ENCODE measurements around the gene DDIT4. TPM values are rescaled to one million over a fixed set of nuclear protein-coding genes. Genes with fewer than 3 reads are reported as not detected.

DDIT4 gene
- total RNA-seq, 1 donor from 2014 or later = 36.9 TPM

DNA sequence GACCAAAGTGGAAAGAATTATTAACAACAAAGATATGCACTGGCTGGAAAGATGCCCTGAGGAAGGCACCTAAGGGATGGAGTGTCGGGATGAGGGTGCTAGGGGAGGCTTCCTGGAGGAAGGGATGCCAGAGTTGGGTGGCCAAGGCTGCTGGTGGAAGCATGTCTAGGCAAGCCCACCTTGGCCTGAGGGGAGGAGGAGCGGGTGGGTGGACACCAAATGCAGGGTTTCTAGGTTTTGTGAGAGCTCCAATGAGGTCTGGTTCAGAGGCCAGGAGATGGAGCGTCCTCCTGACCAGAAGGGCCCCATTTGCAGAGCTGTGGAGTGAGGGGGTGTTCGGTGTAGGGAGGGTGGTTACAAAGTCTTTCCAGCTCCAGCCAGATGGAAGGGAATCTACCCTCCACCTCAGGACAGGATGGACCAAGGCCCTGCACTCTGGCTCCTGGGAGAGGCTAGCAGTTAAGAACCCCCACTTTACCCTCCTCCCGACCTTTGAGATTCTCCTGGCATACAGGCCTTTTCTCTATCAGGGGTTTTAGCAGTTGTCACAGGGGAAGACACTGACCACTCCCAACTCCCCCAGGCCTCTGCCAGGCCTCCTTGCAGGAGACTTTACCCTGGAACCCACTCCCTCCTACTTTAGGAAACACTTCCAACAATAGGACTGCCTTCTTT lies 3.0 kb upstream of the DDIT4 start:
- DNase-seq (ENCODE audit: low spot score, unreplicated experiment) = no peak
- TF ChIP-seq, protein P1, sequence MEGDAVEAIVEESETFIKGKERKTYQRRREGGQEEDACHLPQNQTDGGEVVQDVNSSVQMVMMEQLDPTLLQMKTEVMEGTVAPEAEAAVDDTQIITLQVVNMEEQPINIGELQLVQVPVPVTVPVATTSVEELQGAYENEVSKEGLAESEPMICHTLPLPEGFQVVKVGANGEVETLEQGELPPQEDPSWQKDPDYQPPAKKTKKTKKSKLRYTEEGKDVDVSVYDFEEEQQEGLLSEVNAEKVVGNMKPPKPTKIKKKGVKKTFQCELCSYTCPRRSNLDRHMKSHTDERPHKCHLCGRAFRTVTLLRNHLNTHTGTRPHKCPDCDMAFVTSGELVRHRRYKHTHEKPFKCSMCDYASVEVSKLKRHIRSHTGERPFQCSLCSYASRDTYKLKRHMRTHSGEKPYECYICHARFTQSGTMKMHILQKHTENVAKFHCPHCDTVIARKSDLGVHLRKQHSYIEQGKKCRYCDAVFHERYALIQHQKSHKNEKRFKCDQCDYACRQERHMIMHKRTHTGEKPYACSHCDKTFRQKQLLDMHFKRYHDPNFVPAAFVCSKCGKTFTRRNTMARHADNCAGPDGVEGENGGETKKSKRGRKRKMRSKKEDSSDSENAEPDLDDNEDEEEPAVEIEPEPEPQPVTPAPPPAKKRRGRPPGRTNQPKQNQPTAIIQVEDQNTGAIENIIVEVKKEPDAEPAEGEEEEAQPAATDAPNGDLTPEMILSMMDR (IDR thresholded peaks at IDR 0.05; ENCODE audit: unreplicated experiment) = no peak
- Mint-ChIP-seq H3K4me3 (ENCODE audit: low read depth) (no peak overlapping the region), H3K27ac (peak overlapping the region; percentile 25), H3K36me3 (ENCODE audit: insufficient read depth) (peaks cover 2% of the 10 kb centered on the region), H3K27me3 (no peaks in the 10 kb centered on the region), H3K4me1 (ENCODE audit: low read depth) (peaks cover 22% of the 10 kb centered on the region), H3K9me3 (ENCODE audit: low read depth) (no peaks in the 10 kb centered on the region)

DNA sequence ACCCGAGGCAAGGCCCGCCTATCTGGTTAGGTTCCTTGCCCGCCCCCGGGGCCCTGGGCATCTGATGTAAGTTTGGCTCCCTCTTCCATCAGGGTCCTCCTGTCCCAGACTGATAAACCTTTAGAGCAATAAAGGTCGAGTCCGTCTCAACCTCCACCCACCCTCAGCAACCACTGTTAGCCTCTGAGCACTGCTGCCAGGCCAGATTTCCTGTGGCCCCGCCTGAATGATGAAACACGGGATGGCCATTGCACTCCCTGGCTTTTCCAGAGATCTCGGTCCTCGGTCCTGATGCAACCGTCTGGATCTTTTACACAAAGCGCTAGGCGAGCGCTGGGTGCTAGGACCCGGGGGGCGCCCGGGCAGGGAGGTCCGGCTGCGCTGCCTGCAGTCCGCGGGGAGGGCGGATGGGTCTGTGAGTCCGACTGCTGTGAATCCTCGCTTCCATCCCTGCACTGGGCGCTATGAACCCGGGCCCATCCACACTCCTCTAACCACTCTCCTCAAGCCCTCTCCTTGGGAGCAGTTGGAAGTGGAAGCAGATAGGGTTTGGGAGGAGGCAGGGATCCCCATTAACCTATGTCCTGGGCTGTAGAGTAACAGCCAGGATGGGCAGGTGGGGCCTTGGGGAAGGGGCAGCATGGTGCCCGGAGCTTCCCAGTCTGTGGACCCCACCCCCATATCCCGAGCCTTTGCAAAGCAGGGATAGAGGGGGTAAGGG lies 875 bp upstream of the DDIT4 start:
- Mint-ChIP-seq H3K27me3 (no peaks in the 10 kb centered on the region), H3K4me3 (ENCODE audit: low read depth) (peak overlapping the region; percentile 85), H3K4me1 (ENCODE audit: low read depth) (peaks cover 29% of the 10 kb centered on the region), H3K36me3 (ENCODE audit: insufficient read depth) (peaks cover 2% of the 10 kb centered on the region), H3K27ac (peak overlapping the region; percentile 96), H3K9me3 (ENCODE audit: low read depth) (no peaks in the 10 kb centered on the region)
- TF ChIP-seq, protein P1 (IDR thresholded peaks at IDR 0.05; ENCODE audit: unreplicated experiment) = no peak
- peak; percentile 46 for DNase-seq (ENCODE audit: low spot score, unreplicated experiment)

DNA sequence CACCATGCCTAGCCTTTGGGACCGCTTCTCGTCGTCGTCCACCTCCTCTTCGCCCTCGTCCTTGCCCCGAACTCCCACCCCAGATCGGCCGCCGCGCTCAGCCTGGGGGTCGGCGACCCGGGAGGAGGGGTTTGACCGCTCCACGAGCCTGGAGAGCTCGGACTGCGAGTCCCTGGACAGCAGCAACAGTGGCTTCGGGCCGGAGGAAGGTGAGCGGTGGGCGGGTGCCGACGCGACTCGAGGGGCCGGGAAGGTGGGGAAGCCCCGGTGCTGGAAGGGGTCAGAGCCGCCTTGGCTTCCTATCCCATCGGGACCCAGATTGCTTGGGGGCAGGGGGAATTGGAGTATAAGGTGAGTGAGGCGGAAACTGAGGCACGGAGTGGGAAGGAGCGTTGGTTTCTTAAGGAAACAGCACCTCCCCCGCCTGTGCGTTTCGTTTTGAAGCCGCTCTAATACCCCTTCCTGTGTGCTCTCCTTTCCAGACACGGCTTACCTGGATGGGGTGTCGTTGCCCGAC lies 547 bp downstream of the DDIT4 start:
- TF ChIP-seq, protein P1 (IDR thresholded peaks at IDR 0.05; ENCODE audit: unreplicated experiment) = no peak
- Mint-ChIP-seq H3K9me3 (ENCODE audit: low read depth) (no peaks in the 10 kb centered on the region), H3K27ac (peak overlapping the region; percentile 96), H3K27me3 (no peaks in the 10 kb centered on the region), H3K36me3 (ENCODE audit: insufficient read depth) (peaks cover 2% of the 10 kb centered on the region), H3K4me3 (ENCODE audit: low read depth) (peak overlapping the region; percentile 85), H3K4me1 (ENCODE audit: low read depth) (peaks cover 34% of the 10 kb centered on the region)
- peak; percentile 26 for DNase-seq (ENCODE audit: low spot score, unreplicated experiment)

DNA sequence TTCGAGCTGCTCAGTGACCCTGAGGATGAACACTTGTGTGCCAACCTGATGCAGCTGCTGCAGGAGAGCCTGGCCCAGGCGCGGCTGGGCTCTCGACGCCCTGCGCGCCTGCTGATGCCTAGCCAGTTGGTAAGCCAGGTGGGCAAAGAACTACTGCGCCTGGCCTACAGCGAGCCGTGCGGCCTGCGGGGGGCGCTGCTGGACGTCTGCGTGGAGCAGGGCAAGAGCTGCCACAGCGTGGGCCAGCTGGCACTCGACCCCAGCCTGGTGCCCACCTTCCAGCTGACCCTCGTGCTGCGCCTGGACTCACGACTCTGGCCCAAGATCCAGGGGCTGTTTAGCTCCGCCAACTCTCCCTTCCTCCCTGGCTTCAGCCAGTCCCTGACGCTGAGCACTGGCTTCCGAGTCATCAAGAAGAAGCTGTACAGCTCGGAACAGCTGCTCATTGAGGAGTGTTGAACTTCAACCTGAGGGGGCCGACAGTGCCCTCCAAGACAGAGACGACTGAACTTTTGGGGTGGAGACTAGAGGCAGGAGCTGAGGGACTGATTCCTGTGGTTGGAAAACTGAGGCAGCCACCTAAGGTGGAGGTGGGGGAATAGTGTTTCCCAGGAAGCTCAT lies 1.1 kb downstream of the DDIT4 start:
- TF ChIP-seq, protein P1 (IDR thresholded peaks at IDR 0.05; ENCODE audit: unreplicated experiment) = peak; percentile 57
- Mint-ChIP-seq H3K27me3 (no peaks in the 10 kb centered on the region), H3K4me3 (ENCODE audit: low read depth) (peak overlapping the region; percentile 85), H3K4me1 (ENCODE audit: low read depth) (peaks cover 34% of the 10 kb centered on the region), H3K9me3 (ENCODE audit: low read depth) (no peaks in the 10 kb centered on the region), H3K27ac (peak overlapping the region; percentile 96), H3K36me3 (ENCODE audit: insufficient read depth) (peaks cover 2% of the 10 kb centered on the region)
- peak; percentile 29 for DNase-seq (ENCODE audit: low spot score, unreplicated experiment)

DNA sequence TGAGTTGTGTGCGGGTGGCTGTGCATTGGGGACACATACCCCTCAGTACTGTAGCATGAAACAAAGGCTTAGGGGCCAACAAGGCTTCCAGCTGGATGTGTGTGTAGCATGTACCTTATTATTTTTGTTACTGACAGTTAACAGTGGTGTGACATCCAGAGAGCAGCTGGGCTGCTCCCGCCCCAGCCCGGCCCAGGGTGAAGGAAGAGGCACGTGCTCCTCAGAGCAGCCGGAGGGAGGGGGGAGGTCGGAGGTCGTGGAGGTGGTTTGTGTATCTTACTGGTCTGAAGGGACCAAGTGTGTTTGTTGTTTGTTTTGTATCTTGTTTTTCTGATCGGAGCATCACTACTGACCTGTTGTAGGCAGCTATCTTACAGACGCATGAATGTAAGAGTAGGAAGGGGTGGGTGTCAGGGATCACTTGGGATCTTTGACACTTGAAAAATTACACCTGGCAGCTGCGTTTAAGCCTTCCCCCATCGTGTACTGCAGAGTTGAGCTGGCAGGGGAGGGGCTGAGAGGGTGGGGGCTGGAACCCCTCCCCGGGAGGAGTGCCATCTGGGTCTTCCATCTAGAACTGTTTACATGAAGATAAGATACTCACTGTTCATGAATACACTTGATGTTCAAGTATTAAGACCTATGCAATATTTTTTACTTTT lies 1.8 kb downstream of the DDIT4 start:
- Mint-ChIP-seq H3K4me1 (ENCODE audit: low read depth) (peaks cover 34% of the 10 kb centered on the region), H3K27me3 (no peaks in the 10 kb centered on the region), H3K36me3 (ENCODE audit: insufficient read depth) (peaks cover 2% of the 10 kb centered on the region), H3K4me3 (ENCODE audit: low read depth) (peak overlapping the region; percentile 85), H3K27ac (peak overlapping the region; percentile 76), H3K9me3 (ENCODE audit: low read depth) (no peaks in the 10 kb centered on the region)
- TF ChIP-seq, protein P1 (IDR thresholded peaks at IDR 0.05; ENCODE audit: unreplicated experiment) = no peak
- no peak for DNase-seq (ENCODE audit: low spot score, unreplicated experiment)

All from progenitor cell of endocrine pancreas (in vitro differentiated cells).